ENCODE results near the gene EPHA5.

The EPHA5 gene

GRCh38 chr4:65646136-65646535, 24.2 kb downstream of the EPHA5 start:
- H3K4me1 ChIP-seq (ENCODE audit: control insufficient read depth, insufficient read depth, low read length) = peaks cover 2% of the 10 kb centered on the region; the same call in 1 of the 2 replicates
- H3K27ac ChIP-seq (ENCODE audit: extremely low read depth, low read depth, low read length) = no peak overlapping the region
- POLR2A ChIA-PET = no interaction called here
- no peak for TF ChIP-seq PRDM1 (tag by site-specific recombination; IDR thresholded peaks at IDR 0.05)
- no peaks in the 10 kb centered on the region for H3K9me3 ChIP-seq (ENCODE audit: control insufficient read depth, insufficient read depth, low read depth, low read length)
- no peaks in the 10 kb centered on the region for H3K36me3 ChIP-seq (ENCODE audit: control insufficient read depth in 2 of 2, insufficient read depth in 1 of 2, low read length in 2 of 2)
- CTCF ChIA-PET = no interaction called here
- H3K4me3 ChIP-seq (ENCODE audit: low read depth, low read length) = no peak overlapping the region

- H3K4me1 ChIP-seq (ENCODE audit: control insufficient read depth, insufficient read depth, low read length) = no peaks in the 10 kb centered on the region
- H3K36me3 ChIP-seq (ENCODE audit: control insufficient read depth in 2 of 2, insufficient read depth in 1 of 2, low read length in 2 of 2) = no peaks in the 10 kb centered on the region
- H3K9me3 ChIP-seq (ENCODE audit: control insufficient read depth, insufficient read depth, low read depth, low read length) = no peaks in the 10 kb centered on the region
- ChIA-PET CTCF (no interaction called here), POLR2A (interaction anchor here (0.7 kb wide), 1 partner anchor 579 kb away, joined by 3 read pairs; no protein-coding TSS in a partner anchor)
- no peak overlapping the region for H3K4me3 ChIP-seq (ENCODE audit: low read depth, low read length)
- no peak overlapping the region for H3K27ac ChIP-seq (ENCODE audit: extremely low read depth, low read depth, low read length)
- no peak for TF ChIP-seq ZNF707 (tag by site-specific recombination; IDR thresholded peaks at IDR 0.05)
- no peak for TF ChIP-seq ZBTB7A (tag by site-specific recombination; IDR thresholded peaks at IDR 0.05; ENCODE audit: low read depth)
- TF ChIP-seq ZSCAN18 (tag by site-specific recombination; IDR thresholded peaks at IDR 0.05) = no peak
- TF ChIP-seq KLF16 (tag by site-specific recombination; IDR thresholded peaks at IDR 0.05) = no peak
- no peak for TF ChIP-seq ZNF785 (tag by site-specific recombination; IDR thresholded peaks at IDR 0.05)
- TF ChIP-seq ZNF449 (tag by site-specific recombination; IDR thresholded peaks at IDR 0.05) = no peak
- no peak for TF ChIP-seq ZSCAN23 (tag by site-specific recombination; IDR thresholded peaks at IDR 0.05)
Observed at GRCh38 chr4:65645185-65645584, 25.1 kb downstream of the EPHA5 start.

GRCh38 chr4:65635051-65635821, 35.1 kb downstream of the EPHA5 start:
- no peaks in the 10 kb centered on the region for H3K4me1 ChIP-seq (ENCODE audit: control insufficient read depth, insufficient read depth, low read length)
- H3K4me3 ChIP-seq (ENCODE audit: low read depth, low read length) = no peak overlapping the region
- no peak overlapping the region for H3K27ac ChIP-seq (ENCODE audit: extremely low read depth, low read depth, low read length)
- H3K9me3 ChIP-seq (ENCODE audit: control insufficient read depth, insufficient read depth, low read depth, low read length) = no peaks in the 10 kb centered on the region
- ChIA-PET CTCF (interaction anchor here (0.6 kb wide), 1 partner anchor 835 kb away, joined by 3 read pairs; no protein-coding TSS in a partner anchor), POLR2A (interaction anchor here (1.5 kb wide), 1 partner anchor 26 kb away, joined by 4 read pairs; no protein-coding TSS in a partner anchor)
- H3K36me3 ChIP-seq (ENCODE audit: control insufficient read depth in 2 of 2, insufficient read depth in 1 of 2, low read length in 2 of 2) = no peaks in the 10 kb centered on the region
- TF ChIP-seq ZNF692 (tag by site-specific recombination; IDR thresholded peaks at IDR 0.05) (no peak), ZNF48 (tag by site-specific recombination; IDR thresholded peaks at IDR 0.05) (no peak), ZNF423 (tag by site-specific recombination; IDR thresholded peaks at IDR 0.05) (no peak), ZNF175 (tag by site-specific recombination; IDR thresholded peaks at IDR 0.05) (no peak), ZBTB7A (tag by site-specific recombination; IDR thresholded peaks at IDR 0.05; ENCODE audit: low read depth) (no peak), ZNF133 (tag by site-specific recombination; IDR thresholded peaks at IDR 0.05) (no peak), KLF10 (tag by site-specific recombination; IDR thresholded peaks at IDR 0.05) (no peak), REST (tag by site-specific recombination; IDR thresholded peaks at IDR 0.05) (no peak), ZNF138 (tag by site-specific recombination; IDR thresholded peaks at IDR 0.05; ENCODE audit: borderline replicate concordance) (no peak), ZNF561 (tag by site-specific recombination; IDR thresholded peaks at IDR 0.05; ENCODE audit: borderline replicate concordance) (no peak), ZNF768 (tag by site-specific recombination; IDR thresholded peaks at IDR 0.05) (no peak), ZBTB11 (tag by site-specific recombination; conservative IDR thresholded peaks at IDR 0.05; ENCODE audit: low read depth) (no peak)

Measured in HEK293 (cell line).